SK-N-MC (cell line): ENCODE results near the gene GRB7.
A peak's percentile ranks its signal among the peaks of the same experiment; 100 is the strongest.

Experiments used
- EZH2 ChIP-seq: fragments of 200-600 bp; sonication (generic); IDR thresholded peaks from one replicate; pipeline ENCODE4 v1.6.1; 2017; ENCODE audit warnings: antibody characterized with exemption
- POLR2AphosphoS5 ChIP-seq: IDR thresholded peaks from 2 replicates; pipeline ENCODE4 v1.6.1; 2012; ENCODE audit warnings: mild to moderate bottlenecking, low read depth, low read length, borderline replicate concordance

DNA sequence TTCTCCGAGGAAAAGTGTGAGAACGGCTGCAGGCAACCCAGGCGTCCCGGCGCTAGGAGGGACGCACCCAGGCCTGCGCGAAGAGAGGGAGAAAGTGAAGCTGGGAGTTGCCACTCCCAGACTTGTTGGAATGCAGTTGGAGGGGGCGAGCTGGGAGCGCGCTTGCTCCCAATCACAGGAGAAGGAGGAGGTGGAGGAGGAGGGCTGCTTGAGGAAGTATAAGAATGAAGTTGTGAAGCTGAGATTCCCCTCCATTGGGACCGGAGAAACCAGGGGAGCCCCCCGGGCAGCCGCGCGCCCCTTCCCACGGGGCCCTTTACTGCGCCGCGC is 38.0 kb upstream of the GRB7 start, which contains the start of gene ERBB2:
- TF ChIP-seq POLR2AphosphoS5 (peak; percentile 68), EZH2 (no peak)
